GM19372 (cell line): ENCODE data around the gene SLC8A3.

Experiments used
- ATAC-seq: cut with Tn5 transposase; IDR thresholded peaks from one replicate; pipeline ENCODE4 v1.9.1; 2021; ENCODE audit warnings: mild to moderate bottlenecking, low read depth, moderate library complexity; ENCODE audit not compliant: unreplicated experiment

Gene SLC8A3

GRCh38 chr14:70181276-70181675, 7.5 kb downstream of the SLC8A3 start:
- no peak for ATAC-seq

- ATAC-seq = no peak
Observed at GRCh38 chr14:70180718-70181117, 8.0 kb downstream of the SLC8A3 start.

GRCh38 chr14:70177081-70177800, 11.5 kb downstream of the SLC8A3 start:
- no peak for ATAC-seq

GRCh38 chr14:70173569-70173968, 15.2 kb downstream of the SLC8A3 start:
- no peak for ATAC-seq

GRCh38 chr14:70171726-70172125, 17.0 kb downstream of the SLC8A3 start:
- ATAC-seq = no peak

- ATAC-seq = no peak
Observed at GRCh38 chr14:70170976-70171375, 17.8 kb downstream of the SLC8A3 start.

- no peak for ATAC-seq
Observed at GRCh38 chr14:70168406-70168805, 20.3 kb downstream of the SLC8A3 start.

- no peak for ATAC-seq
Observed at GRCh38 chr14:70166530-70167203, 22.1 kb downstream of the SLC8A3 start.

- ATAC-seq = no peak
Observed at GRCh38 chr14:70162358-70162757, 26.4 kb downstream of the SLC8A3 start.

GRCh38 chr14:70156592-70156991, 32.2 kb downstream of the SLC8A3 start:
- no peak for ATAC-seq

- ATAC-seq = no peak
Observed at GRCh38 chr14:70152704-70153103, 36.0 kb downstream of the SLC8A3 start.

- no peak for ATAC-seq
Observed at GRCh38 chr14:70152081-70152480, 36.7 kb downstream of the SLC8A3 start.

GRCh38 chr14:70149596-70150165, 39.1 kb downstream of the SLC8A3 start:
- ATAC-seq = no peak

- no peak for ATAC-seq
Observed at GRCh38 chr14:70148911-70149595, 39.7 kb downstream of the SLC8A3 start.

GRCh38 chr14:70148351-70148750, 40.4 kb downstream of the SLC8A3 start:
- ATAC-seq = no peak

- no peak for ATAC-seq
Observed at GRCh38 chr14:70144046-70144445, 44.7 kb downstream of the SLC8A3 start.

- ATAC-seq = no peak
Observed at GRCh38 chr14:70143306-70143705, 45.4 kb downstream of the SLC8A3 start.

GRCh38 chr14:70140614-70141013, 48.1 kb downstream of the SLC8A3 start:
- ATAC-seq = no peak

- ATAC-seq = no peak
Observed at GRCh38 chr14:70139384-70139783, 49.4 kb downstream of the SLC8A3 start.

- ATAC-seq = no peak
Observed at GRCh38 chr14:70137788-70138187, 51.0 kb downstream of the SLC8A3 start.

GRCh38 chr14:70133461-70133860, 55.3 kb downstream of the SLC8A3 start:
- ATAC-seq = no peak
